GM10266 (cell line): Measurements from ENCODE around the gene IVD.

ENCODE experiments used
- DNase-seq: peaks from one replicate; pipeline ENCODE4 v3.0.0; 2012; ENCODE audit errors: extremely low spot score
- CTCF ChIP-seq: IDR thresholded peaks from 2 replicates; pipeline ENCODE4 v1.5.1; 2012; ENCODE audit warnings: mild to moderate bottlenecking, low read depth; ENCODE audit not compliant: control insufficient read depth, insufficient read depth; ENCODE audit errors: missing control alignments

Gene IVD

DNA sequence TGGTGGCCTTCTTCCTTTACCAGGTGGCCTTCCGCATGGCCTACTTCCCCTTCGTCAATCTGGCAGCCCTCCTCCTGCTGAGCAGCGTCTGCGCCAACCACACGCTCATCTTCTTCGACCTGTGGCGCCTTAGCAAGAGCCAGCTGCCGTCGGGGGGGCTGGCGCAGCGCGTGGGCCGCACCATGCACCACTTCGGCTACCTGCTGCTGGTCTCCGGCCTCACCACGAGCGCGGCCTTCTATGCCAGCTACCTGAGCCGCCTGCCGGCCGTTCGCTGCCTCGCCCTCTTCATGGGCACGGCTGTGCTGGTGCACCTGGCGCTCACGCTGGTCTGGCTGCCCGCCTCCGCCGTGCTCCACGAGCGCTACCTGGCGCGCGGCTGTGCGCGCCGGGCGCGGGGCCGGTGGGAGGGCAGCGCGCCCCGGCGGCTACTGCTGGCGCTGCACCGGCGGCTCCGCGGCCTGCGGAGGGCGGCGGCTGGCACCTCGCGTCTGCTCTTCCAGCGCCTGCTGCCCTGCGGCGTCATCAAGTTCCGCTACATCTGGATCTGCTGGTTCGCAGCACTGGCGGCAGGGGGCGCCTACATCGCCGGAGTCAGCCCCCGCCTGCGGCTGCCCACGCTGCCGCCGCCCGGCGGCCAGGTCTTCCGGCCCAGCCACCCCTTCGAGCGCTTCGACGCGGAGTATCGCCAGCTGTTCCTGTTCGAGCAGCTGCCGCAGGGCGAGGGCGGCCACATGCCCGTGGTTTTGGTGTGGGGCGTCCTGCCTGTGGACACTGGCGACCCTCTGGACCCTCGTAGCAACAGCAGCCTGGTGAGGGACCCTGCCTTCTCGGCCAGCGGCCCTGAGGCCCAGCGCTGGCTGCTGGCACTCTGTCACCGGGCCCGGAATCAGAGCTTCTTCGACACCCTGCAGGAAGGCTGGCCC lies 37.6 kb upstream of the IVD start:
- peak; percentile 94 for DNase-seq
- peak; percentile 87 for TF ChIP-seq CTCF

DNA sequence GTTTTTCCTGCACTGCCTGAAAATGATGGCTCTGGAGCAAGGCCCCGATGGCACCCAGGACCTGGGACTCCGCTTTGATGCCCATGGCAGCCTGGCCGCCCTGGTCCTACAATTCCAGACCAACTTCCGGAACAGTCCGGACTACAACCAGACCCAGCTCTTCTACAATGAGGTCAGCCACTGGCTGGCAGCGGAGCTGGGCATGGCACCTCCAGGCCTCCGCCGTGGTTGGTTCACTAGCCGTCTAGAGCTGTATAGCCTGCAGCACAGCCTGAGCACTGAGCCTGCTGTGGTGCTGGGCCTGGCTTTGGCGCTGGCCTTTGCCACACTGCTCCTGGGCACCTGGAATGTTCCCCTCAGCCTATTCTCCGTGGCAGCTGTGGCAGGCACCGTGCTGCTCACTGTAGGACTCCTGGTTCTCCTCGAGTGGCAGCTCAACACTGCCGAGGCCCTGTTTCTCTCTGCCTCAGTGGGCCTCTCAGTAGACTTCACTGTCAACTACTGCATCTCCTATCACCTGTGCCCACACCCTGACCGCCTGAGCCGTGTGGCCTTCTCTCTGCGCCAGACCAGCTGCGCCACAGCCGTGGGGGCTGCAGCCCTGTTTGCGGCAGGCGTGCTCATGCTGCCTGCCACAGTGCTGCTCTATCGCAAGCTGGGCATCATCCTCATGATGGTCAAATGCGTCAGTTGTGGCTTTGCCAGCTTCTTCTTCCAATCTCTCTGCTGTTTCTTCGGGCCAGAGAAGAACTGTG lies 36.7 kb upstream of the IVD start:
- no peak for TF ChIP-seq CTCF
- DNase-seq = no peak

DNA sequence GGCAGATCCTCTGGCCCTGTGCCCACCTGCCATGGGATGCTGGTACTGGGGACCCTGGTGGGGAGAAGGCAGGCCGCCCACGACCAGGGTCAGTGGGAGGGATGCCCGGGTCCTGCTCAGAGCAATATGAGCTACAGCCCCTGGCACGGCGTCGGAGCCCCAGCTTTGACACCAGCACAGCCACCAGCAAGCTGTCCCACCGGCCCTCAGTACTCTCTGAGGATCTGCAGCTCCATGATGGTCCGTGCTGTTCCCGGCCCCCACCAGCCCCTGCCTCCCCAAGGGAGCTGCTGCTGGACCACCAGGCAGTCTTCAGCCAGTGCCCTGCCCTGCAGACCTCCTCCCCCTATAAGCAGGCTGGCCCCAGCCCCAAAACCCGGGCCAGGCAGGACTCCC lies 36.1 kb upstream of the IVD start:
- no peak for TF ChIP-seq CTCF
- no peak for DNase-seq

DNA sequence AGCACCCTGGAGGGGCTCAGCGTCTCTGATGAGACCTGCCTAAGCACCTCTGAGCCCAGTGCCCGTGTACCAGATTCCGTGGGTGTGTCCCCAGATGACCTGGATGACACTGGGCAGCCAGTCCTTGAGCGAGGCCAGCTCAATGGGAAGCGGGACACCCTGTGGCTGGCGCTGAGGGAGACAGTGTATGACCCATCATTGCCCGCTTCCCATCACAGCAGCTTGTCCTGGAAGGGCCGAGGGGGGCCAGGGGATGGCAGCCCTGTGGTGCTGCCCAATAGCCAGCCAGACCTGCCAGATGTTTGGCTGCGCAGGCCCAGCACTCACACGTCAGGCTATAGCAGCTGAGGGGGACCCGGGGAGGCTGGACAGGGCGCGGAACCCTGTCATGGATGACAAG lies 35.6 kb upstream of the IVD start:
- no peak for TF ChIP-seq CTCF
- no peak for DNase-seq

- no peak for DNase-seq
- no peak for TF ChIP-seq CTCF
Observed at GRCh38 chr15:40372981-40373380, 32.6 kb upstream of the IVD start.

GRCh38 chr15:40377606-40378005 lies 28.0 kb upstream of the IVD start:
- TF ChIP-seq CTCF = no peak

GRCh38 chr15:40379374-40379773 lies 26.2 kb upstream of the IVD start:
- no peak for TF ChIP-seq CTCF
- no peak for DNase-seq

More at GRCh38 chr15:40377606-40378005, 28.0 kb upstream of the IVD start:
- DNase-seq = no peak
